Liver (tissue), 3 donors: ENCODE data around the gene MAP2K7.

Experiments
- CTCF ChIP-seq: fragments of 150-350 bp; IDR thresholded peaks from 2 replicates; pipeline ENCODE4 v1.5.1; 2017; ENCODE audit warnings: improper control_type of control experiment, low read depth, low read length; ENCODE audit not compliant: missing input control
- JUND ChIP-seq, 2 donors: IDR thresholded peaks; 2 replicates each; pipeline ENCODE4 v1.6.1; 2016; ENCODE audit warnings: antibody characterized with exemption in 2 of 2
- MAX ChIP-seq: IDR thresholded peaks from 2 replicates; pipeline ENCODE4 v1.6.1; 2016; ENCODE audit warnings: antibody characterized with exemption
- ZBTB33 ChIP-seq: IDR thresholded peaks from 2 replicates; pipeline ENCODE4 v1.6.1; 2016; ENCODE audit warnings: antibody characterized with exemption
- donor health status: healthy.
- donor health status: healthy.

- no peak for TF ChIP-seq CTCF
- no peak for TF ChIP-seq JUND (IDR thresholded peaks at IDR 0.05)
- no peak for TF ChIP-seq ZBTB33
- TF ChIP-seq MAX = no peak
These were observed 3.8 kb upstream of the MAP2K7 start for GRCh38 chr19:7899751-7900378.
